ENCODE data around the gene SRSF1.

GRCh38 chr17:57956291-57957119 lies 50.5 kb downstream of the SRSF1 start:
- no peak for TF ChIP-seq CTCF (IDR thresholded peaks at IDR 0.05)
- TF ChIP-seq POLR2A (IDR thresholded peaks at IDR 0.05) = no peak
